ENCODE measurements around the gene INAFM1.

INAFM1 gene

GRCh38 chr19:47231215-47232054 lies 43.2 kb upstream of the INAFM1 start (continued):
- TF ChIP-seq ZNF747 (tag by site-specific recombination; IDR thresholded peaks at IDR 0.05) (no peak), SP2 (tag by site-specific recombination; IDR thresholded peaks at IDR 0.05) (peak; percentile 35), ZSCAN30 (tag by site-specific recombination; IDR thresholded peaks at IDR 0.05) (peak; percentile 41; the same call in 1 of the 2 replicates), ZNF645 (tag by site-specific recombination; IDR thresholded peaks at IDR 0.05) (0 out of 2 replicates have a peak, but pooled peaks have one; percentile 36), ZBTB10 (tag by site-specific recombination; IDR thresholded peaks at IDR 0.05) (peak; percentile 96), ZNF341 (tag by site-specific recombination; IDR thresholded peaks at IDR 0.05; ENCODE audit: low read depth) (no peak; the same call in 1 of the 2 replicates), AEBP2 (tag by site-specific recombination; IDR thresholded peaks at IDR 0.05; ENCODE audit: borderline replicate concordance) (no peak), ZBTB48 (tag by site-specific recombination; IDR thresholded peaks at IDR 0.05) (peak; percentile 84), ZNF560 (tag by site-specific recombination; IDR thresholded peaks at IDR 0.05; ENCODE audit: borderline replicate concordance) (no peak), KLF1 (tag by site-specific recombination; IDR thresholded peaks at IDR 0.05) (peak; percentile 85), ZNF26 (tag by site-specific recombination; IDR thresholded peaks at IDR 0.05) (peak; percentile 93), ZNF830 (tag by site-specific recombination; IDR thresholded peaks at IDR 0.05; ENCODE audit: low read depth) (no peak), ZNF785 (tag by site-specific recombination; IDR thresholded peaks at IDR 0.05) (peak; percentile 66; the same call in 1 of the 2 replicates), ZNF19 (tag by site-specific recombination; IDR thresholded peaks at IDR 0.05; ENCODE audit: low read depth) (no peak; the same call in 1 of the 2 replicates), MEIS1 (CRISPR knock-in tag; IDR thresholded peaks at IDR 0.05; ENCODE audit: borderline replicate concordance) (no peak), OSR2 (tag by site-specific recombination; IDR thresholded peaks at IDR 0.05) (no peak), ZFHX2 (tag by site-specific recombination; conservative IDR thresholded peaks at IDR 0.05) (peak; percentile 83), ZNF10 (tag by site-specific recombination; IDR thresholded peaks at IDR 0.05) (peak; percentile 44; the same call in 1 of the 2 replicates), ZBTB1 (tag by site-specific recombination; IDR thresholded peaks at IDR 0.05) (no peak), ZBTB6 (tag by site-specific recombination; IDR thresholded peaks at IDR 0.05) (no peak), ZSCAN16 (tag by site-specific recombination; IDR thresholded peaks at IDR 0.05) (no peak), ZNF777 (tag by site-specific recombination; IDR thresholded peaks at IDR 0.05; ENCODE audit: borderline replicate concordance) (peak; percentile 70; the same call in 1 of the 2 replicates), ZNF133 (tag by site-specific recombination; IDR thresholded peaks at IDR 0.05) (no peak), ZNF707 (tag by site-specific recombination; IDR thresholded peaks at IDR 0.05) (no peak), ZNF76 (tag by site-specific recombination; IDR thresholded peaks at IDR 0.05; ENCODE audit: borderline replicate concordance, low read depth) (peak; percentile 30; the same call in 1 of the 2 replicates), ZNF398 (tag by site-specific recombination; IDR thresholded peaks at IDR 0.05) (peak; percentile 92), ZNF18 (tag by site-specific recombination; IDR thresholded peaks at IDR 0.05) (peak; percentile 82; the same call in 1 of the 2 replicates)
